CD14-positive monocyte (primary cell): ENCODE measurements around the gene NECAB2. TPM values are rescaled to one million over a fixed set of nuclear protein-coding genes. Genes with fewer than 3 reads are reported as not detected.

ENCODE experiments used
- DNase-seq, 3 donors: peaks; one replicate each; pipeline ENCODE4 v3.0.0-alpha.2; 2011 to 2022
- H2AFZ ChIP-seq: 2 replicates; pipeline ENCODE4 v1.6.0; 2012; ENCODE audit warnings: mild to moderate bottlenecking, low read depth, low read length, inconsistent platforms; ENCODE audit not compliant: insufficient read depth, poor library complexity, severe bottlenecking
- H3K27ac ChIP-seq, 2 donors: 1 replicate in 1 of 2; 2 replicates in 1 of 2; pipeline ENCODE4 v1.5.1; 2012 to 2013; ENCODE audit warnings: low read length in 2 of 2, control low read depth in 1 of 2, inconsistent platforms in 1 of 2, low read depth in 1 of 2, mild to moderate bottlenecking in 1 of 2
- H3K27me3 ChIP-seq, 2 donors: one replicate each; pipeline versions ENCODE4 v1.6.0 to v1.6.1; 2011 to 2013; ENCODE audit warnings: low read length in 2 of 2; ENCODE audit not compliant: control insufficient read depth in 2 of 2, insufficient read depth in 2 of 2
- H3K36me3 ChIP-seq, 2 donors: replicated peaks in 1 of 2; 1 replicate in 1 of 2; 2 replicates in 1 of 2; pipeline versions ENCODE4 v1.5.1 to v1.6.1; 2012 to 2013; ENCODE audit warnings: low read length in 2 of 2, control low read depth in 1 of 2, inconsistent platforms in 1 of 2, mild to moderate bottlenecking in 1 of 2; ENCODE audit not compliant: insufficient read depth in 2 of 2, control insufficient read depth in 1 of 2
- H3K4me1 ChIP-seq, 2 donors: 1 replicate in 1 of 2; 2 replicates in 1 of 2; pipeline versions ENCODE4 v1.5.1 to v1.6.1; 2012 to 2013; ENCODE audit warnings: low read length in 2 of 2, control low read depth in 1 of 2, inconsistent platforms in 1 of 2, mild to moderate bottlenecking in 1 of 2, moderate library complexity in 1 of 2; ENCODE audit not compliant: insufficient read depth in 2 of 2, control insufficient read depth in 1 of 2
- H3K4me2 ChIP-seq: replicated peaks from 2 replicates; pipeline ENCODE3; 2012; ENCODE audit warnings: low read length, moderate library complexity, mild to moderate bottlenecking; ENCODE audit not compliant: poor library complexity, severe bottlenecking; ENCODE audit errors: extremely low read depth
- H3K4me3 ChIP-seq, 3 experiments: fragments of 200-600 bp in 1 of 3; sonication (generic) in 1 of 3; replicated peaks in 1 of 3; 1 replicate in 2 of 3; 2 replicates in 1 of 3; pipeline ENCODE4 v1.5.1; 2011 to 2013; ENCODE audit warnings: low read length in 3 of 3, mild to moderate bottlenecking in 3 of 3, control low read depth in 2 of 3, low read depth in 2 of 3, inconsistent platforms in 1 of 3, moderate library complexity in 1 of 3
- H3K79me2 ChIP-seq: 2 replicates; pipeline ENCODE4 v1.6.0; 2012; ENCODE audit warnings: mild to moderate bottlenecking, control low read depth, inconsistent platforms, low read length, moderate library complexity; ENCODE audit not compliant: insufficient read depth
- H3K9ac ChIP-seq: 2 replicates; pipeline ENCODE4 v1.6.0; 2017; ENCODE audit warnings: low read length, mild to moderate bottlenecking; ENCODE audit not compliant: insufficient read depth, poor library complexity, severe bottlenecking
- H3K9me3 ChIP-seq, 2 donors: replicated peaks in 1 of 2; 1 replicate in 1 of 2; 2 replicates in 1 of 2; pipeline versions ENCODE4 v1.5.1 to v1.6.1; 2012 to 2013; ENCODE audit warnings: low read length in 2 of 2, control low read depth in 1 of 2; ENCODE audit not compliant: control insufficient read depth in 1 of 2, insufficient read depth in 1 of 2
- H4K20me1 ChIP-seq: 2 replicates; pipeline ENCODE4 v1.6.0; 2012; ENCODE audit warnings: mild to moderate bottlenecking, low read length, control low read depth, moderate library complexity; ENCODE audit not compliant: insufficient read depth
- H3K27ac Mint-ChIP-seq, 7 donors: one replicate each; pipeline ENCODE4 v1.8.0; 2020; ENCODE audit warnings: mild to moderate bottlenecking in 7 of 7, mixed read lengths in 7 of 7, moderate library complexity in 6 of 7, inconsistent platforms in 2 of 7
- H3K27me3 Mint-ChIP-seq, 3 donors: one replicate each; pipeline ENCODE4 v1.8.0; 2021 to 2022; ENCODE audit warnings: low read depth in 3 of 3, mild to moderate bottlenecking in 3 of 3, mixed read lengths in 3 of 3, moderate library complexity in 3 of 3, inconsistent platforms in 1 of 3
- H3K36me3 Mint-ChIP-seq, 2 donors: one replicate each; pipeline ENCODE4 v1.8.0; 2020; ENCODE audit warnings: mixed read lengths in 2 of 2, inconsistent platforms in 1 of 2, mild to moderate bottlenecking in 1 of 2
- H3K4me1 Mint-ChIP-seq: one replicate; pipeline ENCODE4 v1.8.0; 2020; ENCODE audit warnings: mild to moderate bottlenecking, mixed read lengths
- H3K4me3 Mint-ChIP-seq, 2 donors: one replicate each; pipeline ENCODE4 v1.8.0; 2020; ENCODE audit warnings: mild to moderate bottlenecking in 2 of 2, mixed read lengths in 2 of 2, moderate library complexity in 1 of 2
- H3K9me3 Mint-ChIP-seq, 7 donors: one replicate each; pipeline ENCODE4 v1.8.0; 2020 to 2022; ENCODE audit warnings: mixed read lengths in 7 of 7, mild to moderate bottlenecking in 6 of 7, moderate library complexity in 6 of 7, inconsistent platforms in 2 of 7
- WGBS: methylation state at CpG from one replicate; pipeline ENCODE4 v1.1.5; 2013; ENCODE audit warnings: missing lambda C conversion rate; ENCODE audit not compliant: insufficient coverage; 5-methylcytosine and 5-hydroxymethylcytosine counted together
- intact Hi-C, 2 donors: fragments of 100-400 bp; cut with micrococcal nuclease; formaldehyde crosslinking; loops; one replicate each; pipeline versions ENCODE4 v1.15.0 to v1.15.1; 2023
- polyA plus RNA-seq, 3 donors: library from polyadenylated mRNA; depleted of rRNA in 1 of 3; unstranded in 2 of 3; stranded (reverse) in 1 of 3; fragments of 300-500 nt in 2 of 3; fragments of >200 nt in 1 of 3; fragmentation: Illumina TruSeq in 2 of 3; gene quantifications; 1 replicate in 2 of 3; 2 replicates in 1 of 3; pipeline ENCODE4 v1.2.3, GENCODE V29; 2012 to 2021
- small RNA-seq: library from RNA; depleted of rRNA; stranded (forward); fragments of <200 nt; gene quantifications from one replicate; pipeline ENCODE3, GENCODE V24; 2012; ENCODE audit warnings: low read depth; ENCODE audit not compliant: insufficient read length
- TF ChIP-seq, protein P1 (sequence below): fragments of 200-600 bp; IDR thresholded peaks from one replicate; pipeline ENCODE4 v1.8.0; 2022; ENCODE audit warnings: antibody characterized with exemption, mild to moderate bottlenecking

The NECAB2 gene
- polyA plus RNA-seq, 3 donors: 0.33 to 1.4 (median 0.52) TPM

DNA sequence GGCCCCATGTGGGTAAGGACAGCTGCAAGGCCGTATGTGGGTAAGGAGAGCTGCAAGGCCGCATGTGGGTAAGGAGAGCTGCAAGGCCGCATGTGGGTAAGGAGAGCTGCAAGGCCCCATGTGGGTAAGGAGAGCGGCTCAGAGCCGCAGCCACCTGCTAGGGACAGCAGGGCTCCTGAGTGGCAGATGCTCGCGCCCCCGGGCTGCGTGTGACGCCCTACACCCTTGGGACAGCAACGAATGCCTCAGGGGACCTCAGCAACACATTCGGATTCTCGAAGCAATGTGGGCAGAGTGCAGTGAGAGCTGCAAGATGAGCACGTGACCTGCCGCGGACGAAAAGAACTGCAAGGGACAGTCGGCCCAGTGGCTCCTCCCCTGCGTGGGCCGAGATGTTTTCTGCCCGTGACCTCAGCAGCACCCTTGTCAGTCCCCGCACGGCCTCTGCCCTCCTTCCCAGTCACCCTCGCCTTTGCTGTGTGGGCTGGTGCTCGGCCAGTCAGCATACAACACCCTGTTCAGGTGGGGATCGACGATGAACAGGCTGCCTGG, 84.1 kb downstream of the NECAB2 start:
- Histone ChIP-seq H3K79me2 (no peaks in the 10 kb centered on the region), H3K9ac (no peak overlapping the region), H3K4me2 (no peak overlapping the region), H3K27me3 (no peaks in the 10 kb centered on the region), H3K4me1 (no peaks in the 10 kb centered on the region), H3K27ac (no peak overlapping the region), H3K36me3 (peaks cover 65 to 81% of the 10 kb centered on the region in 2 donors), H2AFZ (no peak overlapping the region), H4K20me1 (peaks cover 12% of the 10 kb centered on the region), H3K4me3 (no peak overlapping the region), H3K9me3 (no peaks in the 10 kb centered on the region)
- DNase-seq: no peak
- peaks cover 0 to 6% (median 2%) of the 10 kb centered on the region in 7 donors for H3K9me3 Mint-ChIP-seq
- TF ChIP-seq, protein P1, sequence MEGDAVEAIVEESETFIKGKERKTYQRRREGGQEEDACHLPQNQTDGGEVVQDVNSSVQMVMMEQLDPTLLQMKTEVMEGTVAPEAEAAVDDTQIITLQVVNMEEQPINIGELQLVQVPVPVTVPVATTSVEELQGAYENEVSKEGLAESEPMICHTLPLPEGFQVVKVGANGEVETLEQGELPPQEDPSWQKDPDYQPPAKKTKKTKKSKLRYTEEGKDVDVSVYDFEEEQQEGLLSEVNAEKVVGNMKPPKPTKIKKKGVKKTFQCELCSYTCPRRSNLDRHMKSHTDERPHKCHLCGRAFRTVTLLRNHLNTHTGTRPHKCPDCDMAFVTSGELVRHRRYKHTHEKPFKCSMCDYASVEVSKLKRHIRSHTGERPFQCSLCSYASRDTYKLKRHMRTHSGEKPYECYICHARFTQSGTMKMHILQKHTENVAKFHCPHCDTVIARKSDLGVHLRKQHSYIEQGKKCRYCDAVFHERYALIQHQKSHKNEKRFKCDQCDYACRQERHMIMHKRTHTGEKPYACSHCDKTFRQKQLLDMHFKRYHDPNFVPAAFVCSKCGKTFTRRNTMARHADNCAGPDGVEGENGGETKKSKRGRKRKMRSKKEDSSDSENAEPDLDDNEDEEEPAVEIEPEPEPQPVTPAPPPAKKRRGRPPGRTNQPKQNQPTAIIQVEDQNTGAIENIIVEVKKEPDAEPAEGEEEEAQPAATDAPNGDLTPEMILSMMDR: no peak
- H3K27ac Mint-ChIP-seq: peak overlapping the region in 1 of 7 donors; percentile 5
- no peaks in the 10 kb centered on the region for H3K4me1 Mint-ChIP-seq
- intact Hi-C loops: no loop called here
- peaks cover 68 to 82% of the 10 kb centered on the region in 2 donors for H3K36me3 Mint-ChIP-seq
- no peak overlapping the region for H3K4me3 Mint-ChIP-seq
- 93% methylated on average over 21 of the region's 27 CpGs for WGBS
- no peaks in the 10 kb centered on the region for H3K27me3 Mint-ChIP-seq

Small RNA genes within 50 kb of the gene (small RNA-seq; reads per million reads assigned to genes)
- not detected for gene RNA5SP432

Other genes with a start within 250 kb of the NECAB2 start
- gene HSBP1, start 160.3 kb upstream of the NECAB2 start, polyA plus RNA-seq: 100 to 1,000 TPM in 2 of 3 donors, 10 to 100 TPM in 1; 16.9 to 194 (median 178) TPM
- gene MLYCD, start 69.1 kb upstream of the NECAB2 start, polyA plus RNA-seq: 1 to 10 TPM; 1.2 to 2.4 (median 1.3) TPM
- gene OSGIN1, start 15.0 kb upstream of the NECAB2 start, polyA plus RNA-seq: 1 to 10 TPM; 1.8 to 4.0 (median 2.0) TPM
- gene SLC38A8, start 74.6 kb downstream of the NECAB2 start, polyA plus RNA-seq: not detected
- 10 to 100 TPM; 26.4 to 73.8 (median 28.0) TPM for gene MBTPS1, start 148.7 kb downstream of the NECAB2 start, polyA plus RNA-seq
- gene HSDL1, start 176.9 kb downstream of the NECAB2 start, polyA plus RNA-seq: 10 to 100 TPM in 1 of 3 donors, 1 to 10 TPM in 2; 7.3 to 13.3 (median 8.0) TPM
- 10 to 100 TPM in 1 of 3 donors, under 1 TPM in 1, not detected in 1; 0.23 to 14.6 TPM for gene DNAAF1, start 177.1 kb downstream of the NECAB2 start, polyA plus RNA-seq
- gene TAF1C, start 218.8 kb downstream of the NECAB2 start, polyA plus RNA-seq: 100 to 1,000 TPM in 1 of 3 donors, 1 to 10 TPM in 2; 4.0 to 126 (median 4.5) TPM
- not detected for gene ADAD2, start 222.9 kb downstream of the NECAB2 start, polyA plus RNA-seq